ENCODE data around the gene CYP51A1.
"Not testable (repeated sequence)": the region's sequence is repeated elsewhere in the genome, so short reads cannot be mapped to it uniquely, and the experiment has no call there.

The CYP51A1 gene

DNA sequence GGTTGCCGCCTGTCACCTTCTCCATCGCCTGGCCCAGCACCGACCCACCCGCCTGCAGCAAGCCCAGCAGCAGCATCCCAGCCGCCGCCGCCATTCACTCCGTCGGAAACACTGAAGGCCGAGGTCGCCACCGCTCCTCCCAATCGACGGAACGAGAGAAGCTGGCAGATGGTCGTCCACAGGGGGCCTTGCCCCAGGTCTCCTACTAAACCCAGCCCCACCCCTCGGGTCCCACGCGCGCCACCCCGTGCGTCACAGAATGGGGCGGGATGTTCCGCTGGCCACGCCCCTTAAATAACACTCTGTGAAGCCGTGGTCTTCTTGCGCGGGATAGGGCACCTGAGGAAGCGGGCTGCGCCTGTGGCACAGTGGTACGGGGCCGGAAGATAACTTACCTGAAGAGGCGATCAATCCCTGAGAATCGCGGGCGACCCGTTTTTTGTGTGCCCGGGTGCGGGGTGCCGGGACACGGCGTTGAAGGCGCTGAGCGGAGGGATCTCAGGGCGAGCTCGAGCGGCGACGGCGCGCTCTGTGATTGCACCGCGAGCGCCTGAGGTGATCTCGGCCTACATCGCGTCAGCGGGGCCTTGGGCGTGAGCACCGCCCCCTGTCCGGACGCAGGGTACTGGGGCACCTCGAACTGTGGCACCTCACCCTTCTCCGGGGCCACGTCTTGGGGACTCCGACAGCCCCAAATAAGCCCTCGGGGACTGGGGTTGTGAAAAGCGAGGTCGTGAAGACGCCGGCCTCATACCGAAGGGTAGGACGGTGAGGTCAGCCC, at the start of gene CYP51A1:
TSS of gene CYP51A1 (minus strand) at position 207 of the 781 bp plus-strand sequence. CDS start at position 94, 113 bp downstream.
- DNase-seq (ENCODE audit: low spot score) = peak; percentile 95

DNA sequence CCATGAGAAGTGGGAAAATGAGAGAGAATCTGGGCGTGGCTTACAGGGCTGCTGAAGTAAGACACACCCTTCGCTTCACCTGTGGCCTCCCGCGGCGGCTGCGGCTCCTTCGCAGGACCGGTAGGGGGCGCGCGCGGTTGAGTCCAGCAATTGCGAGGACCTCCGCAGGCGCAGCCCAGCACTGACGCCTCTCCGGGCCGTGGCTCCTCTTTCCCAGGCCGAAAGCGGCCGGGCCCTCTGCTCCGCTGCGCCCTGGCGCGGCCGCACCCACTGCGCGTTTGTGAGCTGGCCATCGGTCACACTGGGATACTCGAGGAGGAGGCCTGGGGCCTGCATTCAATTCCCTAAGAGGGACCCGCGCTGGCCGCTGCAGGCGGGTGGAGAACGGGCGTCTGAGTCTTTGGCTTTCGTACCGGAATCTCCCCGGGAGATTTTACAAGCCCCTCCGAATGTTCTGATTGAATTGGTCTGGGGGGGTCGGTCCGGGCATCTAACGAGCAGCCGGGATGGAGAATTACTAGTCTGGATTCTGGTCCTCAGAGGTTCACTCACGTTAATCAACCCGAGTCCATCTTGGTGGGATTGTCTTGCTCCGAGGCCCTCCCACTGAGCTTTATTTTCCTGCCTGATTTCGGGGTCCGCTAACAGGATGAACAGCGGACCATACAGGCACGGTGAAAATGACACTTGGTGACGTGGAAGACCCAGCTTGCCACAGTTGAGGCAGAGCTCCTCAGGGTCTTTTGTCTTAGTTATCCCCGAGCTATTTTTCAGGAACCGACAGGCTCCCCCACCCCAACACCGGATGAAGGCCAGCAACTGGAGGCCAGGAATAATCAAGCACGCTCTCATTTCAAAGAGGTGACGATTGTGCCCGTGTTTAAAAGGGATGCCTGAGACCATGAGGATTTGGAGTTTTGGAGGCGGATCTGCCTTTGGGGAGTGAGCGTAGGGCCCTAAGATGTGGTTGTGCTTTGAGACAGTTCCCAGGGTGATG, 44.9 kb upstream of the CYP51A1 start, which contains the start of gene LRRD1:
TSS of gene LRRD1 (minus strand) at position 215 of the 997 bp plus-strand sequence. CDS start 13,940 bp downstream, outside the sequence.
- peak; percentile 94 for DNase-seq (ENCODE audit: low spot score)

DNA sequence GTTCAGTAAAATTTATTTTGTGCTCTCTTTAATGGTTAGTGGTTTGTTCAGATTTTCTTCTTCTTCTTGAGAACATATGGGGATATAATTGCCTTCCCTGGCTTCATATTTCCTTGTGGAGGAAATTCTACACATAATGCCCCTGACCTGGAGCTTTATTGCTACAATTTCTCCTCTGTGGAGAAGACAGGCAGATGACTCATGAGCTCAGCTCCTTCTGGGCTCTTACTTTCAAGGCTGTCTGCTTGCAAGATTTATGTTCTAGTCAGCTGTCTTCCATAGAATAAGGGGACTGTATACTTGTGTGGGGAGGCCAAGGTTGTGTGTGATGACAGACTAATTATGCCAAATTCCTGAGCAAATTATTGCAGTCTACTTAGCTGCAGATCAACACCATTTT, 43.1 kb upstream of the CYP51A1 start:
- no peak for DNase-seq (ENCODE audit: low spot score)

DNA sequence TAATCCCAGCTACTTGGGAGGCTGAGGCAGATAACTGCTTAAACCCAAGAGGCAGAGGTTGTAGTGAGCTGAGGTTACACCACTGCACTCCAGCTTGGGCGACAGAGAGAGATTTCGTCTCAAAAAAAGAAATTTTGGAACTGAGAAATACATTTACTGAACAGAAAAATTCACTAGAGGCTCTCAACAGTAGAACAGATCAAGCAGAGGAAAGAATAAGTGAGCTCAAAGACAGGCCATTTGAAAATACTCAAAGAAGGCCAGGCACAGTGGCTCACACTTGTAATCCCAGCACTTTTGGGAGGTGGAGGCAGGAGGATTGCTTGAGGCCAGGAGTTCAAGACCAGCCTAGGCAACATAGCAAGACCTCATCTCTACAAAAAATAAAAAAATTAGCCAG, 35.3 kb upstream of the CYP51A1 start:
- DNase-seq (ENCODE audit: low spot score) = not testable (repeated sequence)

DNA sequence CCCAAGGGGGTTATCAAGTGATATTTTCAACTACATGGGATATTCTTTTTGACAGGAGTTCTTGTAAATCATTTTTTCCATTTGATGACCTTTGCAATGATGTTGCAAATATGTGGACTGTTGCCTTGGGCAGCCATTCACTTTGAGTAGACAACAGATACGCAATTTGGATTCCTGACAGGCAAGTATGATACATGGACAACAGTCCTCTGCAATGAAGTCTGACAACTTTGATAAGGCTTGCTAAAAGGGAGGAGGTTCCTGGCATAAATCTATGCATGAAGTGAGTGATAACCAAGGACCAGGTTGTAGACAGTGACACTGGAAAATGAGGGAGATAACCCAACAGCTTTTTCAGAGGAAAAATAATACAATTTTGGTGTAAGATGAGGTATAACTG, 27.0 kb upstream of the CYP51A1 start:
- no peak for DNase-seq (ENCODE audit: low spot score)

DNA sequence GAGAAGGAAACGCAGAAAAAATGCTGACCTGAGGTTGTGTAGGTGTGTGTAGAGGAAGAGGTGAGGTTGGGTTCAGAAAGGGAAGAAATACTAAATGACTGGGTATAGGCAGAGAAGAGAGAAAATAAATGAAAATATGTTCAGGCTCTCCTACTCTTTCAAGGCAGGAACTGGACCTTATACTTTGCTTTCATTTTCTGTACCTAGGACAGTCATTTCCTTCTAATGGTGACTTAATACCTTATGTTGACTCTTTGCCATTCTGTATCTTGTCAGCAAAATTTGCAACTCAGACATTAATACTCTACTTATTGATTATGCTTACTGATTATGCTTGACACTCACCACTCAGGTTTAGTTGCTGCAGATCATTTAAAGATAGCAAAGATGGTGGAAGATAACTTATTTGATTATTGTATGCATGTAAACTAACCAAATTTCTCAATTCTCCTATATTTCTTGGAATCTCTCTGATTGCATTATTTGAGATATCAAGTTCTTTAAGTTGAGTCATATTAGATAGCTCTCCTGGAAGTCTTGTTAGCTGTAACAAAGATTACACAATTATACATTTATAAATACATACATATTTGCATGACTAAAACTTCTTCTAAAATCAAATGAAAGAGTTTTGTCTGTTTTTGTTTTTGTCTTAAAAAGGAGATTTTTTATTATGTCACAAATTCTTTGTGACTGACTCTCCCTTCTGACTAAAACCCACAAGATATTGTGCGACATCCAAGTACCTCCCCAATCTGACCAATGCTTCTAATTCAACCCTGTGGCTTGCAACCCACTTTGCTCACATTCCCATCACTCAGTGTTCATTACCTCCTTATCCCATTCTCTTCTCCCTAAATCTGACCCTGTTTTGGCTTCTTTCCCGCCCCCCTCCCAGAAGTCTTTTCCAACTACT, 24.6 kb upstream of the CYP51A1 start:
- DNase-seq (ENCODE audit: low spot score) = no peak

DNA sequence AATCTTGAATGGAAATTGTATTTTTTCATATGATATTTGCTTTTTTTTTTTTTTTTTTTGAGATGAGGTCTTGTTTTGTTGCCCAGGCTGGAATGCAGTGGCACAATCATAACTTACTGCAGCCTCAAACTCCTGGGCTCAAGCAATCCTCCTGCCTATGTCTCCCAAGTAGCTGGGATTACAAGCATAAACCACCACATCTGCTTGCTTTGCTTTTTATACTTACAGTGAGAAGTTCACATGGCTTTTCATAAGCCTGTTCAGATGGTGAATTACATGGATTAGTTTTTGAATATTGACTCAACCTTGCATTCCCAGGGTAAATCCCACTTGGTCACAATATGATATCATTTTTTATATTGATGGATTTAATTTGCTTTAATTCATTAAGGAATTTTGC, 22.7 kb upstream of the CYP51A1 start:
- peak; percentile 34 for DNase-seq (ENCODE audit: low spot score)

DNA sequence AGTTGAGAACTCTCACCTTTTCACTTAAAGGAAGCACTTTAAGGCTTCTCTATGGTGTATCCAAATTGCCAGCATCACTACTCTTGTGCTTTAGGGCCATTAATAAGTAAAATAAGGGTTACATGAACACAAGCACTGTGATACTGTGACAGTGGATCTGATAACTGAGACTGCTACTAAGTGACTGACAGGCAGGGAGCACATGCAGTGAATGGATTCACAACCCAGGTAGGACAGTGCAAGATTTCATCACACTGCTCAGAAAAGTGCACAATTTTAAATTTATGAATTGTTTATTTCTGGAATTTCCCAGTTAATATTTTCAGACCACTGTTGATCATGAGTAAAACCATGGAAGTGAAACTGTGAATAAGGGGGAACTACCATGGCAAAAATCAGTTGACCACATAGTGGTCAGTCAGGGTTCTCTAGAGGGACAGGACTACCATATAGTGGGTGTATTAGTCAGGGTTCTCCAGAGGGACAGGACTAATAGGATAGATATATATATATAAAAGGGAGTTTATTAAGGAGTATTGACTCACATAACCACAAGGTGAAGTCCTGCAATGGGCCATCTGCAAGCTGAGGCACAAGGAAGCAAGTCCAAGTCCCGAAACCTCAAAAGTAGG, 20.9 kb upstream of the CYP51A1 start:
- DNase-seq (ENCODE audit: low spot score) = no peak

DNA sequence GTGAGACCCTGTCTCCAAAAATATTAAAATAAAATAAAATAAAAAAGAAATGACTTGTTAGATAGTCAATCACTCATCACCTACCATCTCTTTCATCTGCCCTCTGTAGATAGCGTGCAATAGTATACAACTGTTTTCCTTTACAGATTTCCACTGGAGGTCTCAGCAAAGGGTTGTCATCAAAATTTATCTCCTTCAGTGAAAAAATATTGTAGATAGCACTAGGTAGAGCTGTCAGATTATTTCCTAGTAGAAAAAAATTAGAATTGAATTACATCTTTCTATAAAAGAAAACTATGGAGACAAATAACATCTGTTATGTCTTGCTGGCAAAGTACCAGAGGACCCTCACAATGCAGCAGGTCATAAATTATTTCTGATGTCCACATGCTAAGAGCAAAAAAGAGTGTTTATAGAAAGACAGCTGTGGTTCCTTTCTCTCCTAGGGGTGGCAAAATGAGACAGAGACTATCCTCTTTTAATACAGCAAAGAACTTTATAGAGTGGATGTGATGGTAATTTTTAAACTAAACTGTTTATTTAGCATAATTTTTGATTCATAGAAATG, 16.3 kb upstream of the CYP51A1 start:
- DNase-seq (ENCODE audit: low spot score) = no peak

DNA sequence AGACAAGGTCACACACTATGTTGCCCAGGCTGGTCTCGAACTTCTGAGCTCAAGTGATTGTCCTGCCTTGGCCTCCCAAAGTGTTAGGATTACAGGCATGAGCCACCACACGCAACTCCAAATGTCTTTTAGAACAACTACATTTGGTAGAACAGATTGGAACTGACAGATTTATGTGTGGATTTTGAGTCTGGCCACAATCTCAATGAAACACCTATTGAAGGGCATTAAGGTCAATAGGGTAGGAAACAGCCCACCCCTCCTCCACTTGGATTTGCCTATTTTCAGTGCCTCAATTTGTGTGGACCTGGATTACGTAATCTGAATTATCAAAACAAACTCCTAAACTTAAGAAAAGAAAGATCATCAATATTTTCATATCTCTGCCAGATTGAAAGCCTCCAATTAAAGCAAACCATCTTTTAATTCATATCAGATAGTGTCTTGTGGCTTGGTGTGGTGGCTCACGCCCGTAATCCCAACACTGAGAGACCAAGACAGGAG, 15.5 kb upstream of the CYP51A1 start:
- DNase-seq (ENCODE audit: low spot score) = no peak

DNA sequence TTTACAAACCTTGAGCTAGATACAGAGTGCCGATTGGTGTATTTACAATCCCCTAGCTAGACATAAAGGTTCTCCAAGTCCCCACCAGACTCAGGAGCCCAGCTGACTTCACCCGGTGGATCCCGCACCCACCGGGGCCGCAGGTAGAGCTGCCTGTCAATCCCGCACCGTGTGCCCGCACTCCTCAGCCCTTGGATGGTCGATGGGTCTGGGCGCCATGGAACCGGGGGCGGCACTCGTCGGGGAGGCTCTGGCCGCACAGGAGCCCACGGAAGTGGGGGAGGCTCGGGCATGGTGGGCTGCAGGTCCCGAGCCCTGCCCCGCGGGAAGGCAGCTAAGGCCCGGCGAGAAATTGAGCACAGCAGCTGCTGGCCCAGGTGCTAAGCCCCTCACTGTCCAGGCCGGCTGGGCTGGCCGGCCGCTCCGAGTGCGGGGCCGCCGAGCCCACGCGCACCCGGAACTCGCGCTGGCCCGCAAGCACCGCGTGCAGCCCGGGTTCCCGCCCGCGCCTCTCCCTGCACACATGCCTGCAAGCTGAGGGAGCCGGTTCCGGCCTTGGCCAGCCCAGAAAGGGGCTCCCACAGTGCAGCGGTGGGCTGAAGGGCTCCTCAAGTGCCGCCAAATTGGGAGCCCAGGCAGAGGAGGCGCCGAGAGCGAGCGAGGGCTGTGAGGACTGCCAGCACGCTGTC, 9.1 kb upstream of the CYP51A1 start:
- DNase-seq (ENCODE audit: low spot score) = not testable (repeated sequence)

DNA sequence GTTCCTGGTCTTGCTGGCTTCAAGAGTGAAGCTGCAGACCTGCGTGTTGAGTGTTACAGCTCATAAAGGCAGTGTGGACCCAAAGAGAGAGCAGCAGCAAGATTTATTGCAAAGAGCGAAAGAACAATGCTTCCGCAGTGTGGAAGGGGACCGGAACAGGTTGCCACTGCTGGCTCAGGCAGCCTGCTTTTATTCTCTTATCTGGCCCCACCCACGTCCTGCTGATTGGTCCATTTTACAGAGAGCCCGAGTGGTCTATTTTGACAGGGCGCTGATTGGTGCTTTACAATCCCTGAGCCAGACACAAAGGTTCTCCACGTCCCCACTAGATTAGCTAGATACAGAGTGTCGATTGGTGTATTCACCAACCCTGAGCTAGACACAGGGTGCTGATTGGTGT, 8.5 kb upstream of the CYP51A1 start:
- DNase-seq (ENCODE audit: low spot score) = not testable (repeated sequence)

DNA sequence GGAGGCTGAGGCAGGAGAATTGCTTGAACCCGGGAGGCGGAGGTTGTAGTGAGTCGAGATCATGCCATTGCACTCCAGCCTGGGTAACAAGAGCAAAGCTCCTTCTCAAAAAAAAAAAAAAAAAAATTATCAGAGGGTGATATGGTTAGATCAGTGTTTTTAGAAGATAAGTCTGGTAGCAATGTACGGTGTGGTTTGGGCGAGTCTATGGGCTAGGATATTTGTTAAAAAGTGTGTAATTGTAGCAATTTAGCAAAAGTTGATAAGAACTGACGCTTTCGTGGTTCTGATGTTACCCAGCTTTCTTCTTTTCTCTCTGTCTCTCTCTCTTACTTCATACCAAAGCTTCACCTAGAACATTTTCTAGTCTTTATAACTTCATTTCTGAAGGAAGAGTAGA, 6.9 kb upstream of the CYP51A1 start:
- no peak for DNase-seq (ENCODE audit: low spot score)

DNA sequence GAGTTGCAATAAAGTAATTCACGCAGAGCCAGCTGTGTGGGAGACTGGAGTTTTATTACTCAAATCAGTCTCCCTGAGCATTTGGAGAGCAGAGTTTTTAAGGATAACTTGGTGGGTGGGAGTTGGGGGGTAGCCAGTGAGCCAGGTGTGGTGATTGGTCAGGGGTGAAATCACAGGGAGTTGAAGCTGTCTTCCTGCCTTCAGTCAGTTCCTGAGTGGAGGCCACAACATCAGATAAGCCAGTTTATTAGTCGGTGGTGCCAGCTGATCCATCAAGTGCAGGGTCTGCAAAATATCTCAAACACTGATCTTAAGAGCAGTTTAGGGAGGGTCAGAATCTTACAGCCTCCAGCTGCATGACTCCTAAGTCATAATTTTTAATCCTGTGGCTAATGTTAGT, 3.3 kb upstream of the CYP51A1 start:
- DNase-seq (ENCODE audit: low spot score) = no peak

DNA sequence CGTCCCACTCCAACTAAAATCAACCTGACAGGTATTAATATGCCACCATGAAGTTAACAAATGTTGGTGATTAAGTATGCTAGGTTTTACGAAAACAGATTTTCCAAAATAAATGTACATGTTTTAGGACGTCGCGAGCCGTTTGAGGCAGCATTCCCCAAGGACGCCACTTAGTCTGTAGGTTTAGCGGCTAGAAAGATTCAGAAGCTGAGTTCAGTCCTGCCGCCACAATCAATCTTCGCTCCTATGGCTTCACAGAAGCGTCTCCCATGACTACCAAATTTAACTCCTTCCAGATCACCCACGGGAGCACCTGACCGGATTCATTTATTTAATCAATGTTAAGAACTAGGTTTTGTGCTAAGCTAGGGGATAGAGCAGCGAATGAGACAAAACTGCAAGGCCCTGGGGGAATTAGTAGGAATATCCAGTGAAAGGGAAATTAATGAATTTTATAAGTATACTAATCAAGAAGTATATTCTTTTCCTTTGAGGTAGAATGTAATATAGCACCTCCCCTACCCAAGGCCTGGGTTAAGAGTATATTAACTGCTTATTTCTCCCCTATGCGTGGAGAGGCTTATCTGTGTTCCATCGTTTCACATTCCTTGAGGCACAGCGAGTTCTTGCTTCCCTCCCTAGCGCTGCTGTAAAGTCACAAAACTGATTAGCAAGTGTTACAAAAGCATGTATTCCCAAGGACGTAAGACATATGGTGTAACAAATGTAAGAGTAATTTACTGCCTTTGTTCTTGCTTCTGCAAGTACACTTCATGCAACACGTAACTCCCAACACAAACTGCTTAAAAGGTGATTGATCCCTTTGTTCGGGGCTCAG, 994 bp upstream of the CYP51A1 start:
- DNase-seq (ENCODE audit: low spot score) = peak; percentile 51

DNA sequence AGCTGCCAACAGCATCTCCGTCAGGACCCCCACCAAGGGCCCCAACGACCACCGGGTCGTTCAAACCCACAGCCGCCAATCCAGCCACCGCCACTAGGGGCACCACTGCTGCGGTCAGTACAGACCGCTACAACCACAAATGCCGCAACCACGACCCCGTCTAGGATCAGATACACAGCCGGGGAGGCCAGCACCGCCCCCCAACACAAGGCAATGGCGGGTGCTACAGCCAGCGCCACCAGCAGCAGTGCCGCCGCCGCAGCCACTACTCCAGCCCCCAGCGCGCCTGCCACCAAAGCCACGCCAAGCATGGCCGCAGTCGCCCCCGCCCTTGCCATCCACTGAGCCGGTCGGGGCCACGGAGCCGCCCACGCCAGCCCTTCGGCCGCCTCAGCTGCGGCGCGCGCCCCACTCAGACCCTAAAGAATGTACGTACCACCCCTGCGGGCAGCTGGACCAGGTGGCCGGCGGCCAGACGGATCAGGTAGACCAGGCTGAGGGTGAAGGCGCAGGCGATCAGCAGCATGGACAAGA, 473 bp downstream of the CYP51A1 start:
- peak; percentile 81 for DNase-seq (ENCODE audit: low spot score)

DNA sequence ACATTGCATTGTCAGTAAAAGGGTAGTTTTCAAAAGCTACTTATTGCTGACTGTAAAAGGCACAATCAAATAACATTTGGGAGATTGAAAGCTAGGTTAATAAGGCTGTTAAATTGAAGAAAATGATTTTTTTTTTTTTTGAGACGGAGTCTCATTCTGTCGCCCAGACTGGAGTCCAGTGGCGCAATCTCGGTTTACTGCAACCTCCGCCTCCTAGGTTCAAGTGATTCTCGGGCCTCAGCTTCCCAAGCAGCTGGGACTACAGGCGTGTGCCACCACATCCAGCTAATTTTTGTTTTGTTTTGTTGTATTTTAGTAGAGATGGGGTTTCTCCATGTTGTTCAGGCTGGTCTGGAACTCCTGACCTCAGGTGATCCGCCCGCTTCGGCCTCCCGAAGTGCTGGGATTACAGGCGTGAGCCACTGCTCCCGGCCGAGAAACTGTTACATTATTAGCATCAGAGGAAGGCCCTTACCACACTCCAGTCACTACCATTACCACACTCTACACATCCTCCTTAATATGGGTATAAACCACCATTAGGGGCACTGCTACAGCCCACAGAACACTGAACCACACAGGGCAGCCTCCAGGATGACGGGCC, 1.0 kb downstream of the CYP51A1 start:
- no peak for DNase-seq (ENCODE audit: low spot score)

DNA sequence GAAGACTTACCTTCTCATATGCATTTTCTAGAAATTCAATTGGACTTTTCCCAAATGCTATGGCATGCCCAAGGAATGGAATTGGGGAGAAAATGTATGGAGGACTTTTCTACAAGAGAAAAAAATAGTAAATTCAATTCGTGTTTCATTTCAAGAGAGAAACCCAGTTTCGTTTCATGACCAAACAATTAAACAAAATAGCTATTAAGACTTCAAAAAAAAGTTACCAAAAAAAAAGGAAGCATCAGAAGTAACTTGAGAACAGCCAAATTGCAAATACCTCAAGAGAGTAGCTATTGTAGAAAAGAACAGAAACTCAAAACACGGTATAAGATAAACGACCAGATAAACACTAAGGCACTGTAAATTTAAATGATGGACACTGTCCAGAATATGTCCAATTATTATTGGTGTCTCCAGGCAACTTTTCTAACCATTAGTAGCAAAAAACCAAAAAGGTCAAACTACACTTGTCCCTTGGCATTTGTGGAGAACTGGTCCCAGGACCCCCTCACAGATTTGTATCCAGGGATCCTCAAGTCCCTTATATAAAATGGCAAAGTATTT, 2.4 kb downstream of the CYP51A1 start:
- no peak for DNase-seq (ENCODE audit: low spot score)
